Esophagus mucosa (tissue), 1 donor: Measurements from ENCODE around the gene EPHX1. TPM values are rescaled to one million over a fixed set of nuclear protein-coding genes. Genes with fewer than 3 reads are reported as not detected.
A peak's percentile ranks its signal among the peaks of the same experiment; 100 is the strongest.

Source experiments
- ATAC-seq: fragments of 200-7000 bp; cut with Tn5 transposase; one replicate; pipeline ENCODE4 v1.9.1; 2020
- total RNA-seq: library from RNA; stranded (reverse); gene quantifications from one replicate; pipeline ENCODE4 v1.2.4, GENCODE V29; 2023
- donor health status: DM: yes; HTN: yes; CAD: no.

EPHX1 gene
- total RNA-seq, 1 donor from 2014 or later: 89.7 TPM

DNA sequence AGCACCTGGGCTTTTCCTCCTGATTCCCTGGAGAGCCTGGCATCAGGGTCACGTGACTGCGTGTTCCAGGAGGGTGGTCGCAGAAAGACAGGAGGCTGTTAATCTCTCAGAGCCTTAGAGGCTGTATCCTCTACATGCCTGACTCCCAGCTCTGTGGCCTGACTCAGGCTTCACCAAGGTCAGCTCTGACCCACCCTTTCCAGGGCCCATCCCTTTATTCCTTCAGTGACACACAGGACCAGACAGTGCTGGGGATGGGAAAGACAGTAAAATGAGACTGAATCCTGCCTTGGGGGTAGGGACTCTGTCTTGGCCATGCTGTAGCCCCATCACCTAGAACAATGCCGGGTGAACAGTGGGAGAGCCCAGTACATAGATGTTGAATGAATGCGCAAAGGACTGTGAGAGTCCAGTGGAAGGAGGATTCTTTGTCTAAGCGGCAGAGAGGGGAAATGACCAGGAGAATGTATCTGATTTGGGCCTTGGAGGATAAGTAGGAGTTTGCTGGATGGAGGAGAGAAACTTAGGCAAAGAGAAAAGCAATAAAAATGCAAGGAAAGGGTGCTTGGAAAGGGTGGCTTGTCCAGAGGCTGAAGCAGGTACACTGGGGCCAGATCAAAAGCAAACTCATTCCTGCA lies 33.0 kb downstream of the EPHX1 start:
- no peak for ATAC-seq

- ATAC-seq: no peak
These were observed 33.5 kb downstream of the EPHX1 start for GRCh38 chr1:225843426-225843795.

- ATAC-seq: no peak
These were observed 34.5 kb downstream of the EPHX1 start for GRCh38 chr1:225844236-225845061.

GRCh38 chr1:225845097-225845496 lies 35.2 kb downstream of the EPHX1 start:
- no peak for ATAC-seq

DNA sequence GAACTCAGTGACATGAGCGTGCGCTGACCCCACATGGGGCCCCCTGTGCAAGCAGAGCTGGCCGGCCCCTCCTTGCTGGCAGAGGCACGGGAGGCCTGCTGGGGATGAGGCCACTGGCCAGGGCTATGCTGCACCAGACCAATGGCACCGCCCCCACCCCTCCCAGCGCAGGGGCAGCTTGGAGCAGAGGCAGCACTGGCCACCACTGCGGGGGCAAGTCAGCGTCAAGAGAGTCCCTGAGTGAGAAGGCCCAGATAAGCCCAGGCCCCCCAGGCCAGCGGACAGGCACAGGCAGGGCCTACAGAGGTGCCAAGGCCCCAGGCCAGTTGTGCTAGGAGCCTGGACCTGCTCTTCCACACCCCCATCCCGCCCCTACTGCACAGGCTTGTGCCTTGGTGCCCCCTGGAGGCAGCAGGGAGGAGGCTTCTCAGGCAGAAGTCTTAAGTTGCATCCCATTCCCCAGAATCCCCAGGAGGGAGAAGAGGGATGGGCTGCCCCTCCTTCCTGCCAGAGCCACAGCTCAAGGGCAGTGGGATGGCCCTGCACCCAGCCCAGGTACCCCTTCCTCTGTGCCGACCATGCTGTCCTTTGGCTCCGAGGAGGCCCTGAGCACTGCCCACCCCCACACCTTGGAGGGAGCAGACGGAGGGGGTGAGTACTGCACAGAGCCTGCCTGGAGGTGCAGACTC lies 35.8 kb downstream of the EPHX1 start:
- ATAC-seq: peak; percentile 86

GRCh38 chr1:225846331-225847310 lies 36.7 kb downstream of the EPHX1 start:
- no peak for ATAC-seq

DNA sequence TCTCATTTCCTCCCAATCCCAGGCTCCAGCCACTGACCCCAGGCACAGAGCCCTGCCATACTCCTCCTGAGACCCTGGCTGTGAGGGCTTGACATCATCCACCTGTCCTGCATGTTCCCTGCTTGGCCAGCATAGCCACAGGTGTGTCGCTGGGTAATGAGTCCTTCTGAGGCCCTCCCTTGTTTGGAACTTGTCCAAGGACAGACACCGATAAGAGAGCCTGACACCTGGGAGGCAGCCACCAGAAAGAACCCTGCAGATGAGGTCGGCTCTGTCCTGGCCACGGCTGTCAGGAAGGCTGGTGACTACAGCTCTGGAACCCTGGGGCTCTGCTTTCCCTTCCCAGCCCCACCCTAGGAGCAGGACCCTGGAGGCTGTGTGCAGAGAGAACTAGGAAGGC lies 37.7 kb downstream of the EPHX1 start:
- ATAC-seq: no peak

- ATAC-seq: no peak
These were observed 38.4 kb downstream of the EPHX1 start for GRCh38 chr1:225848030-225848955.

DNA sequence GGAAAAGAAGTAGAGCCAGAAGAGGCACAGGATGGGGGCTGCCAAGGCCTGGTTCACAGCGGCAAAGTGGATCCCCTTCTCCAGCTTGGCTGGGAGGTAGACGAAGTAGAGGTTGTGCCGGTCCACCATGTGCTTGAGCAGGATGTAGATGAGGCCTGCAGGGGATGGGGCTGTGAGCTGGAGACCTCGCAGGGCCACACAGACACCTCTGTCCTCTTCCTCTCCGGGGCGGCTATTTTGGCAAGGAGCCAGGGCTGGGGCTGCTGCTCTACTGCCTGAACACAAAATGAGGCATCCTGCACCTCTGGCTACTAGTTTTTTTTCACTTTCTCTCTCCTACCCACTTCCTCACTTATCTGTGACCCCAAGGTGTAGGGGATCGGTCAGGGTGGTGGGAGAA lies 40.0 kb downstream of the EPHX1 start:
- ATAC-seq: no peak

DNA sequence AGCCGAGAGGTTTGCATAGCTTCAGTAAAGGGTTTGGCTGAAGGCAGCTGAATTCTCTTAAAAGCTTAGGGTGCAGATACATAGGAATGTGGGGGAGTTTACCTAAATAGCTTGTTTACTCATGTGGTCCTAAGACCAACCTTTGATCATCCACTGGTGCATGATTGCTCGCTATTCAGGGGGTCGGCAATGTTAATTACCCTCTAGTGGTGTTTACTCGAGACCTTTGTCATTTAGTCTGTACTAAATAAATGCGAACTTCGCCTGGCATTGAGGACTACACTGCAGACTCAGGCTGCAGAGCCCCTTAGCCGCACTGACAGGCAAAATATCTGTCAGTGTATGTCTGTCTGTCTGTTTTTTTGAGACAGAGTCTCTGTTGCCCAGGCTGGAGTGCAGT lies 40.4 kb downstream of the EPHX1 start:
- ATAC-seq: no peak

- ATAC-seq: no peak
These were observed 41.9 kb downstream of the EPHX1 start for GRCh38 chr1:225851805-225852204.

GRCh38 chr1:225852413-225853124 lies 42.6 kb downstream of the EPHX1 start:
- ATAC-seq: no peak

DNA sequence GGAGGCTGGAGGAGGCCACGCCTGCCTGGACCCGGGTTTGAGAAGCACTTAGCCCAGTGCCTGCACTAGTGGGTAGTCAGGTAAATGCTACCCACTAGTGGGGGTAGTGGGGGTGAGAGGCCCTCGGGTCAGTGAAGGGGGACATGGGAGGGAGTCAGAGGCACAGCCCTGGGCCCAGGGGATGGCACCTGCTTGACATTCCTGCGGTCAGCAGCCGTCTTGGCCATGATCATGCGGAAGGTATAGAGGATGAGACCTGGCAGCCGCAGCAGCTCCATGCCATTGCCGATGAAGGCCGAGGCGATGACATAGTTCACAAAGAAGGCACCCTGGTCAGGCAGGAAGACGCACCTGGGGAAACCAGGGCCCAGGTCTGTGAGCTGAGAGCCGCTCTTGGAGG lies 43.5 kb downstream of the EPHX1 start:
- no peak for ATAC-seq

DNA sequence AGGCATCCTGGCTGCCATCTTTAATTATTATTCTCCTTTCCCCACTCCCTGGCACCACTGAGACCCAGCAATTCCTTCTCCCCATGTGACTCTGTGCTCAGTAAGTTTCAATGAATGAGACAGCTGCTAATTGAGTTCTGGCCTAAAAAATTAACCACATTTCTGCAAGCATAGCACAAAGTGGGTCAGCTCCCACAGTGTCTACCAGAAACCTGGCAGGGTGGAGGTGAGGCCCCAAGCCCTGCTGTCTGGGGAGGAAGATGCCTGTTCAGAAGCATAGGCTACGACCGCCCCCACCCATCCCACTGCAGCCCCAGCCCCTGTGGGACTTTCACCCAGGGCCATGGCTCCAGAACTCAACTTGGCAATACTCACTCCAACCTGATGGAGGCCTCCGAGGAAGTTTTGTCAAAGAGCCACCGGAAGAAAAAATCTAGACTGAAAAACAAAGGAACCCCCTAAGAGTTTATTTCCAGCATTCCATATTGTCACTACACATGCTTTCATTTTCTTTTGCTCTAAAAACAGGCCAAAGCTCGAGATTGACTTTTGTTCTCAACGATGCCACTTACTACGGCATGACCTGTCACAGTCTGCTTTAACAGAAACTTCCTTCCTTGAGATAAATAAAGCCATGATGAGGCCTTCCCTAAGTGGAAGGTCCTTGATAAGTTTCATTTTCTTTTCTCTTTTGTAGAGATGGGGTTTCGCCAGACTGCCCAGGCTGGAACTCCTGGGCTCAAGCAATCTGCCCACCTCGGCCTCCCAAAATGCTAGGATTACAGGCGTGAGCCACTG lies 45.8 kb downstream of the EPHX1 start:
- ATAC-seq: no peak

DNA sequence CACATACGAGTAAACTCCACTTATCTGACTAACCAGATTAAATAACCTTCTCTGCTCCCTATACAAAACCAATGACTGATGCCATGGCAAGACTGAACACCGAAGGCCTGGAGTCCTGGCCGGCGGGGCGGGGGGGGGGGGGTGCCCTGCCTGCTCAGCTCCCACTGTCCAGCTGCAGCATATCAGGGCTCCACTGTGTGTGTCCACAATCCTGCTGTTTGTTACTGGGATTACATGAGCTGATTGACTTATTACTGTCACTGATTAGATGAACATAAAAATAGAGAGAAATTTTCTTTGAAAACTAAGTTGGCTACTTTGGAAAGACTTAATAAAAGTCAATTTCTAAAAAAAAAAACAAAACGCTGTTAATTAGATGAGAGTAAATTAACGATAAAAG lies 47.3 kb downstream of the EPHX1 start:
- ATAC-seq: no peak

DNA sequence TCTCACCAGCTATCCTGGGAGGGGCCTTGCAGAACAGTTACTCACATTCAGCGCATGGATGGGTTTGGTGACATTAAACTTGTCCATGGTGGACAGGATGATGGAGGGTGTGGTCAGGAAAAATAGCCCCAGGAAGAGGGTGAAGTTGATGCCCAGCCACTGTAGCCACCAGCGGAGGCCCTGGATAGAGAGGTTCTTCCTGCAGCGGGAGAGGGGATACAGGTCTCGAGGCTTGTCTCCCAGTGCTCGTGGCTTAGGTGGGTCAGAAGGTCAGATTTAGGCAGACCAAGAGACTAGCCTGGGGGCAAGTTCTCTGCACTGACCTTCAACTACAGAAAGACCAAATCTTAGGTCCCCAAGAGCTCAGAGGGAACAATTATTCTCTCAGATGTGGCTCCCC lies 49.2 kb downstream of the EPHX1 start:
- ATAC-seq: no peak

- ATAC-seq: no peak
These were observed 50.2 kb downstream of the EPHX1 start for GRCh38 chr1:225860107-225860506.

DNA sequence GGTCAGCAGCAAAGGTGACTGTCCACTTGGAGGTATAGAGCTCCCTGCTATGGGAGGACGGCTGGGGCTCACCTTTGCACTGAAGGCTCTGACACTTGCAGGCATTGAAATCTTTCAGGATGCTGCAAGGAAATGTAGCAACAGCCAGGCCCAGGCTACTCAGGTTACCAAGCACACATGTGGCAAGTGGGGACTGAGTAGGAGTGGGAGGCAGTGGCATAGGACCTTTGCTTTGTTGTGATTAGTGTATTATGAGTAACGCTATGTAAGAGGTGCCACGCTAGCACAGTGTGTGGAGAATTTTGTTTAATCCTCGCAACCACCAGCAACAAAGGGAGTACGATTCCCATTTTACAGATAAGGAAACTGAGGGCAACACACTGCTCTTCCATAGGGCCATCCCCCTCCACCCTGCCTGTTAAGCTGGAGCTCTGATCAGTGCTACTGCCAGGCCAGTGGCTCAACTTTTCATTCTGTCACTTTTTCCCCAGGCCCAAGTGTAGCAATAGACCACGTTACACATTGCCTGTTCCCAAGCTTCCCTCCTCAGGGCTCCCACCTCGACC lies 51.0 kb downstream of the EPHX1 start:
- ATAC-seq: no peak

DNA sequence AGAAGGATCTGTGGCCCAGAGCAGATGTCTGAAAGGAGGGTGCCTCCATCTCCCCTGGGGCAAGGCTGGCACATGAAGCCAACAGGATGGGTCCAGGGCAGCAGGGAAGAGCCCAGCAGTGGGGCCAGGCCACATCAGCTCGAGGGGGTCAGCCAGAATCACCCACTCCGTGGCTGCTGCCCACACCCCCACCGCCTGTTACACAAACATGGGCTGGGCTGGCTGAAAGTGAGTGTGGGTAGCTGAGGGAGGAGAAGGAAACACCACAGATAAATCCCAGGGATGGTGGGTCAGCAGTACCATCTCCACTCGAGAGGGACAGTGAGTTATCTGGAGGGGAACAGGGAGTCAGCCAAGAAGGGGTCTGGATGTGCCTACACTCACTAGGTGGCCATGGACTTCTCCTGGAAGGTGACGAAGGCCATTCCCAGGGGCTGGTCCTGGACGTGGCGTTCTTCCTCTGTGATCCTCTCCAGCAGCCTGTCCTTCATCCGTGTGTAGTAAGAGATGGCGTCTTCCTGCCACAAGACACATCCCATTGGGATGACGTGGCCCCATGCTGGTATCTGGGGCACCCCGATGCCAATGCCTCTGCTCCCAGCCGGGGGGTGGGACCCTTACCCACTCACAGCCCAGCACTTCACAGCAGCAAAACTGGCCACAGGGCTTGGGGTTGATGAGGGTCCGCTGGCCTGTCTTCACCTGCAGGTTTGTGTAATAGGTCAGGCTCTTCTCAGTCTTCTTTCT lies 52.1 kb downstream of the EPHX1 start:
- ATAC-seq: no peak
